HG02852 (cell line): ENCODE results near the gene JHY.
A peak's percentile ranks its signal among the peaks of the same experiment; 100 is the strongest.
"Not testable (repeated sequence)": the region's sequence is repeated elsewhere in the genome, so short reads cannot be mapped to it uniquely, and the experiment has no call there.

Experiments used
- ATAC-seq: cut with Tn5 transposase; IDR thresholded peaks from one replicate; pipeline ENCODE4 v1.9.1; 2021; ENCODE audit warnings: mild to moderate bottlenecking, moderate library complexity; ENCODE audit not compliant: unreplicated experiment

The JHY gene

DNA sequence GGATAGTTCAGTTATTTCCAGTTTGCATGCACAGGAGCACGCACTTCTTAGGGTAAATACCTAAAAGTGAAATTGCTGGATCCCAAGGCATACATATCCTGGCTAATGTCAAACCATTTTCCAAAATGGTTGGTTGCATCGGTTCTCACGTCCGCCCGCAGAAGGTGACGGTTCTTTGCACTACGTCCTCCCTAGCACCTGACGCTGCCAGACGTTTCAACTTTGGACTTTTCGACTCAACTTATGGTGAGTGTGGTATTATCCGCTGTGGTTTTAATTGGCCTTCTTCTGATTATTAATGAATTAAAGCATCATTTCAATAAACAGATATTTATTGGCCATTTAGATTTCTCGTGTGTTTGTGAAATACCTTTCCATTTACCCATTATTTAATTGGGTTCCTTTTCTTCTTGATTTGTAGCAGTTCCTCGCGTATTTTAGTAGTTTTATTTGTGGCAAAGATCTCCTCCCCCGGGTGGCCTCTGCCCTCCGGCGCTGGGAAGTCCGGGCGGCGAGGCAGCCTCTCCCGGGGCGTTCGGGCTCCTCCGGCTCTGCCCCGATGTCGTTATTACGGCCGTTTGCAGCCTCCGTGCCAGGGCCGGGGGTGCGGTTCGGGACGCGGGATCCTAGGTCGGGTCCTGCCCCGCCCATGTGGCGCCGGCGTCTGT lies at the start of gene JHY:
Gene JHY, plus strand, starts transcription at position 571 of the 668 bp plus-strand sequence. CDS start 3,091 bp downstream, outside the sequence.
- no peak for ATAC-seq

DNA sequence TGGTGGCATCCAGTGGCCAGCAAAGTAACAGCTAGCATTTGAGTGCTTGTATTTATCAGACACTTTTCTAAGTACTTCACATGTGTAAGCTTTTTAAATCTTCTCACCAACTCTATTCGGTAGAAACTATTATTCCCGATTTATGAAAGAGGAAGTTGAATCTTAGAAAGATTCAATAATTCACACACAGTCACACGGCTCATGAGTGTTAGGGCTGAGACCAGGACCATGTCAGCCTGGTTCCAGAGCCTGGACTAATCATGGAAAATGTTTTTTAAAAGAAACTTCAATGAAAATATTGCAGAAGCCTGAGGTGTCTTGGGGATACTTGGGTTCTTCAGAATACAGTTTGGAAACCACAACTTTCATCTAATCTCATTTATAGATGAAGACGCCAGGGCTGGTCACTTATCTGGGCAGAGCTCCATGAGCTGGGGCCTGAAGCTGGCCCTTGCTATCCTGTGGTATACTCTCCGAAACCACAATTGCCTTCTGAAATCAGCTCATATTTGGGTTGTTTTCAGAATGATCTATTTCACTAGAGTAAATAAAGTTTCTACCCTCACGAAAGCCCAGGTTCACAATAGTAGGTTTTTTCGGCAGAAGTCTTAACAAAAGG lies 48.6 kb upstream of the JHY start:
- ATAC-seq = no peak

DNA sequence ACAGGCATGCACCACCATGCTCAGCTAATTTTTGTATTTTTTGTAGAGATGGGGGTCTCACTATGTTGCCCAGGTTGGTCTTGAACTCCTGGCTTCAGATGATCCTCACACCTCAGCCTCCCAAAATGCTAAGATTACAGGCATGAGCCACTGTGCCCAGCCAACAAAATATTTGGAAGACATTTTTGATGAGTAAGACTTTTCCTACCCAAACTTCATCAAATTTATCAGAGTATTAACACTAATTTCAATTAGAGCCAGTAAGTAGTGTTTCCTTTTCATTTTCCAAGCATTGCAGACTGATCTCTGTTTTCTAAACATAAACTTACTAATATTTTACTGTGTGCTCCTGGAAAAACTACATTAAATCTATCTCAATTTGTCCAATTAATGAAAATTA lies 45.6 kb upstream of the JHY start:
- ATAC-seq = no peak

DNA sequence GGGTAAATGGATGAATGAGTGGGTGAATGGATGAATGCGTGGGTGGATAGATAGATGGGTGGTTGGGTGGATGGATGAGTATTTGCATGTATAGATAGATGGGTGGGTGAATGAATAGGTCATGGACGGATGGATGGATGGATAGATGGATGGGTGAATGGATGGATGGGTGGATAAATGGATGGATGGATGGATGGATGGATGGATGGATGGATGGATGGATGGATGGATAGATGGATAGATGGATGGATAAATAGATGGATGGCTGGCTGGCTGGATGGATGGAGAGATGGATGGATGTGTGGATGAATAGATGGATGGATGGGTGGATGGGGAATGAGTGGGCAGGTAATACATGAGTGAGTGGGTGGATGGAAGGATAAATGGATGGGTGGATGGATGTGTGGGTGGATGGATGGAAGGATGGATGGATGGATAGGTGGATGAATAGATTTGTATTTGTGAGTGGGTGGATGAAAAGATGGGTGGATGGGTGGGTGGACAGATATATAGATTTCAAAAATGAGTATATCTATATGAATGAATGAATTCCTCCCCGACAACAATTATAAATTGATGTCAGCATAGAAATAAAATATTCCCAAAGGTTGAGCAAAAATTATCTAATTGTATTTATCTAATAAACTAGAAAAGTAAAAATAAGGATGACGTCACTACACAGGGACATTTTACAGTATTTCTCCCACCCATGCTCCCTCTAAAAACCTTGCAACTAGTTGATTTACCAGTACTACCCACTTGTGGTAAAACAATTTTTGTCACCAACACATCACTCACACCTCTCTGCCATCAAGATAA lies 44.8 kb upstream of the JHY start:
- no peak for ATAC-seq

DNA sequence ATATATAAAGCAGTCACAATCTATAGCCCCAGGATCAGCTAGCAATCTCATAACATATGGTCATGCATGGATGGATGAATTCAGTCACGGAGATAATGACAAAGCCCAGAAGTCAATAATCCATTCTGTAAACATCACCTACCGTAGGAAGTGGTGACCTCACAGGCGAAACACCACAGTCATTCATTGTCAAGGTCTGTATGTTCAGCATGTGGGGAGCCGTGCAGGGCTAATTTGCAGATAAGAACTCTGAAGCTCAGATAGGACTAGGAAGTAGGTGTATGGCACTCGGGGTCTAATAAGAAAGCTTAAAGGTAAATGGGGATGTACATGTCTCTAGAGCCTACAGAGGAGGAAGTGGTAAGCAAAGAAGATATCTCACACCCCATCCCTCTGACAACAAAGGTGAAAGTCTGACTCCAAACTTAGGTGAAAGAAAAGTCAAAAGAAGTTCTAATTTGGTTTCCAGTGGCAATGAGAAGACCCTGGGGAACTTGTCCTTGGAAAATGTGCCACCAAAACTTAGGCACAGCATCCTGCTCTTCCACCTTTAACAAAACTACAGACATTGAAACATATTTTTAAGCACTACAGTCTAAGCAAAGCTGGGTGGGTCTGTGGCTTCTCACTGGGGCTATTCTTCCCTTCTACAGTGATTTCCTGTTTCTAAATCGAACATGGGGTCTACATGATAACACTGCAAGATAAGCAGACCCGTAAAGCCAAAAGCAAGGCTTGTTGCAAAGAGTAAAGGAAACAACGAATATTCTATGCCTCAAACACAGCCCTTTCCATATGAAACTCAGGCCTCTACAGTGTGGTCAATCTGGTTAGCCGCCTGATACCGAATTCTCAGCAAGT lies 39.0 kb upstream of the JHY start:
- ATAC-seq = peak; percentile 72

DNA sequence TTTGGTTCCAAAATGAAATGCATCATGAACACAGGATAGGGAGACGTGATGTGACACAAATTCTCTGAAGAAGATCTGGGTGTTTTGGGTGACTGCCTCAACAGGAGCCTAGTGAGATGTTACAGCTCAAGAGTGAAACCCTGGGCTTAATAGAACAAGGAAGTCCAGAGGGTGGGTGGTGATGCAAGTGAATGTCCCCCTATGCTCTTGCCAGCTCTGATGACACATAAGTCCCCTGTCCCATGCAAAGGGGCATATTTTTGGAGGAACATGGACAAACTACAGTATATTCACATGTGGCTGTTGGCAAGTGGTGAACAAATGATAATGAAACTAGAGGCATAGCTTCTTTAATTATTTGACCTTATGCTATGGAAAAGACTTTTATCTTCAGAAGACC lies 35.1 kb upstream of the JHY start:
- ATAC-seq = no peak

DNA sequence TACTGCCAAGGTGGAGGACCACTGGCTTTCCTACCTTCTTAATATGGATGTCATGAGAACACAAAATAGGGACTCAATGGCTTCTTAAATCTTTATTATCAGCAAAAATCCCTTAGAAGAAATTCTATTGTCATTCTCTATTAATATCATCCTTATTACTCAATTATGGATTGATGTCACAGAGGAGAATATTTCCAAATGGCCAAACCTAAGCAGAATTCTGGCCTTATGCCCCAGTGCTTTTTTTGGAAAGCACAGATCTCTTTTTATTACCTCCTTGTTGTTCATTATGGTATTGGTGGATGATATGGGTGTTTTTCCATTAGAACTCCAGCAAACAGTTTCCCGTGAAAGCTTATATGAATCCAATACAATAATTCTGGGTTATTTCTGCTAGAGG lies 34.4 kb upstream of the JHY start:
- ATAC-seq = no peak

DNA sequence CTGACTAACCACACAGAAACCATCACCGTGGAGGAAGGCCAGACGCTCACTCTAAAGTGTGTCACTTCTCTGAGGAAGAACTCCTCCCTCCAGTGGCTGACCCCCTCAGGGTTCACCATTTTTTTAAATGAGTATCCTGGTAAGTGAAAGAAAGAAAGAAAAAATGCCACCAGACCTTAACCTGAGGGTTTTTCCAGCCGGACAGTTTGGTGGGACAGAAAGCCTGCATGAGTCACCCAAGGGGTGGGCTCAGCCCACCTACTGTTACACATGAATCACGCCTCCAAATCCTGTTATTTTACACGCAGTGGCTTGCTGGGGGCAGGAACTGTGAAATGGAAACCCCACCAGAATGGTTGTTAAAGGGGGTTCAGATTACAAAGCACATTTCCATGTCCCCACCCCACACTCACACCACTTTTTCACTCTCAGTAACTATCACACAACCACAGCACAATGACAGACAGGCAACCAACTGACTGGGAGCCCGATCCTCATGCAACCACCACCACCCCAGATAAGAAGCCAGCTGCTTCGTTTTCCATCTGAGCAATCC lies 32.4 kb upstream of the JHY start:
- ATAC-seq = no peak

DNA sequence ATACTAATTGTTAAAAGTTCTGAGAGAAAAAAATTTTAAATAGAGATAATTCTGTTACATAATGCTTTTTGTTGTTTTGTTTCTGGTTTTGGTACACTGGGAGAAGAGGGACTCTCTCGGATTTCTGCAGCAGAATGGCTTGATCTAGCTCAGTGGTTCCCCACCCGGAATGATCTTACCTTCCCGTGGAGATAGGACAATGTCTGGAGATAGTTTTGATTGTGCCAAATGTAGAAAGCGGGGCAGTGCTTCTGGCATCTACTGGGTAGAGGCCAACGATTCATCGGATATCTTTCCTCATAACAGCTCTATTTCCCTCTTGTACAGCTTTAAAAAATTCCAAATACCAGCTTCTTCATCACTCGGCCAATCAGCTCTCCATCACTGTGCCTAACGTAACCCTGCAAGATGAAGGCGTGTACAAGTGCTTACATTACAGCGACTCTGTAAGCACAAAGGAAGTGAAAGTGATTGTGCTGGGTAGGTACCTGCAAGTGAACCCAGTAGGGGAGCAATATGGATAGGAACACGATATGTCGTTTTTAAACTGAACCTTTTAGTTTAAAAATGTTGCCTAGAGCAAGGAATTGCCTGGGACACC lies 31.1 kb upstream of the JHY start:
- peak; percentile 57 for ATAC-seq

DNA sequence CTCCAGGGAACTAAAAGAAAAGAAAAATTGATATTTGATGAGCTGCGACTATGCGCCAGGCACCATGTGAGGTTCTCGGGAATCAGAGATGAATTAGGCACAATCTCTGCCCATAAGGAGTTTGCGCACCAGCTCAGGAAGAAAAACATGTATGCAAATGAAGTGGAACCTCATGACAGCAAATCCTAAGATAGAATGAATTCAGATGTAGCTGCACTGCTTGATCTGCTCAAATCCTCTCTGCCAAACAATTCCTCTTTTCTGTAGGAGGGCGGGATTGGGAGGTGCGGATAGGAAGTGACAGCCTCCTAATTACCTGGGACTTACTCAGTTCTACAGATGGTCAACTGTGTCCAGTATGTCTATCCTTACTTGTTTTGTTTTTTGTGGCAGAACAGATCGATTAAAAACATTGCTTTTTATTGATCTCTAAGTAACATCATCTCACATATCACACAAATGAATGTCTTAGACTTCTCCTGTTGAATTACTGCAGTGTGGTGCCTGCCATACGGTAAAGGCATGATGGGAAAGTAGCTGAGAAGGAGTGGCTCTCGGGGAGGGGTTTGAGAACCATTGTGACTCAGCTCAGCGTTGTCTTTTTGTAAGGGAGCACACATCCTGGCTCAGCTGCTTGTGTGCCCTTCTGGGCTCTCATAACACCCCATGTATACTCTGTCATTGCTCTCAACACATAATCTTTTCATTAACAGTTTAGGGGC lies 30.3 kb upstream of the JHY start:
- no peak for ATAC-seq

DNA sequence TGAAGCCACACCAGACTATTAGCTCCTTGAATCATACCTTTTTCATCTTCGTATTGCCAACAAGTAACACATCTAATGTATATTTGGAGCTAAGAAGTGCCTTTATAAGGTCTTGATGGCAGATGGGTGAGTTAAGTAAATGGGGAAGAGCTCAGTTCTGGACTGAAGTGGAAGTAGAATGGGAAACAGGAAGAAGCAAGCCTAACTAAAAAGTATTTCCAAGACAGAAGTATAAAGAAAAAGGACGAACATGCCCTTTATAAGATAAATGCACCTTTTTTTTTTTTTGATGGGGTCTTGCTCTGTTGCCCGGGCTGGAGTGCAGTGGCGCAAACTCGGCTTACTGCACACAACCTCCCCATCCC lies 29.8 kb upstream of the JHY start:
- ATAC-seq = no peak

DNA sequence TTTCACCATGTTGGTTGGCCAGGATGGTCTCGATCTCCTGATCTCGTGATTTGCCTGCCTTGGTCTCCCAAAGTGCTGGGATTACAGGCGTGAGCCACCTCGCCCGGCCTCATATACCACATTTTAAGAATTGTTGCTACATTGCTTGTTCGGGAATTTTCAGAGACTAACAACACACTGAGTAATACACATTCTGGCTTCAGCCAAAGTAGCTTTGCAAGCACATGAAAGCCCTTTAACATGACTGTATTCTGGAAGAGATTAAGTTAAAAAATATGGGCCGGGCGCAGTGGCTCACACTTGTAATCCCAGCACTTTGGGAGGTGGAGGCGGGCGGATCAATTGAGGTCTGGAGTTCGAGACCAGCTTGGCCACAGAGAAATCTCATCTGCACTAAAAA lies 29.3 kb upstream of the JHY start:
- no peak for ATAC-seq

DNA sequence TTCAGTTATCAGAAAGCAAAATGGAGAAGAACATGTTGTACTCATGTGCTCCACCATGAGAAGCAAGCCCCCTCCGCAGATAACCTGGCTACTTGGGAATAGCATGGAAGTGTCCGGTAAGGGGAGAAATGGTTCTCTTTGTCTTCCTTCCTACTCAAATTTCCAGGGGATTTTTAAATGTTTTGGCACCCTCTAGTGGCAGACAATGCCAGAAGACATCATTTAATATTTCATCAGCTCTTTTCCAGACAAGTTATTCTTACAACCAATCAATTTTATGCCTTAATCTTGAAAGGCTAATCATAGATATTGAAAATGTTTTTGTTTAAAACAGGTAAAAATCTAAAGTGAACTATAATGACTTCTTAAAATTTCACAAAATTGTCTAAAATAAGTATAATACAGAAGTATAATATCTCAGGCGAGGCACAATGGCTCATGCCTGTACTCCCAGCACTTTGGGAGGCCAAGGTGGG lies 28.6 kb upstream of the JHY start:
- no peak for ATAC-seq

DNA sequence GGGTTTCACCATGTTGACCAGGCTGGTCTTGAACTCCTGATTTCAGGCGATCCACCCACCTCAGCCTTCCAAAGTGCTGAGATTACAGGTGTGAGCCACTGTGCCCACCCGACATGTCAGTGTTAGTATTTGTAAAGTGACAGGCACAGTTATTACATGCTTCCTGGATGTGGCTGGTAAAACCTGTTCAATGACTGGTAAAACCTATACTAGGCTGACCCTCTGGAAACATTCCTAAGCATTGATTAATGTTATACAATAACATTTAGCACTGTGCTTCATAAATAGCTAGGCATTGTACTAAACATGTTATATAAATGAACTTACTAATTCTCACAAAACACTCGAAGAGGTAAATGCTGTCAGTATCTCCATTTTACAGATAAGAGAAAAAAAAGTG lies 20.9 kb upstream of the JHY start:
- no peak for ATAC-seq

DNA sequence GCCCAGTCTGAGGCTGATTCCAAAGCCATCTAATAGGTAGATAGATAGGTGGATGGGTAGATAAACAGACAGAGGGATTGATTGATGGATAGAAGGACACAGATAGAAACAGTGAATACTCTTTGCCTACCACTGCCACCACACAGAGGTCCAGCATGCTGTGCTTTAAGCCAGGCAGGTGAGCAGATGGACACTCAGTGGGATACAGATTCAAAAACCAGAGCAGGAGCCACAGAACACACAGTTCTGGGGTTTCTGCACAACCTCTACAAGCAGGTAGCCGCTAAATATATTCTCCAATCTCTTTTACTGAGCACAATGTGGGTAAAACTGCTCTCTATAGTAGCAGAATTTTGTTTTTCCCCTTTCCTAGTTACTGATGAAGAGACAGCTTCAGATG lies 20.5 kb upstream of the JHY start:
- ATAC-seq = no peak

DNA sequence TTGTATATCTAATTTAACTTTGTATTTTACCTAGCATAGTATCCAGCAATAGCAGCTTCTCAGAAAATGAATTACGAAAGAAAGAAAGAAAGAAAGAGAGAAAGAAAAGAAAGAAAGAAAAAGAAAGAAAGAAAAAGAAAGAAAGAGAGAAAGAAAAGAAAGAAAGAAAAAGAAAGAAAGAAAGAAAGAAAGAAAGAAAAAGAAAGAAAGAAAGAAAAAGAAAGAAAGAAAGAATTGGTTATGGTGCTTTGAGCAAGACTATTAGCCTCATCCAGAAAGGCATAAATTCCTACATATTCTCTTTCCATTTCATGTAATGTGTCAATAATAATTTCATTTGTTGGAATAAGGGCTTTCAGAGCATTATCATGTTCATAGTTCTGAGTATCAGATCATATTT lies 19.4 kb upstream of the JHY start:
- ATAC-seq = not testable (repeated sequence)

DNA sequence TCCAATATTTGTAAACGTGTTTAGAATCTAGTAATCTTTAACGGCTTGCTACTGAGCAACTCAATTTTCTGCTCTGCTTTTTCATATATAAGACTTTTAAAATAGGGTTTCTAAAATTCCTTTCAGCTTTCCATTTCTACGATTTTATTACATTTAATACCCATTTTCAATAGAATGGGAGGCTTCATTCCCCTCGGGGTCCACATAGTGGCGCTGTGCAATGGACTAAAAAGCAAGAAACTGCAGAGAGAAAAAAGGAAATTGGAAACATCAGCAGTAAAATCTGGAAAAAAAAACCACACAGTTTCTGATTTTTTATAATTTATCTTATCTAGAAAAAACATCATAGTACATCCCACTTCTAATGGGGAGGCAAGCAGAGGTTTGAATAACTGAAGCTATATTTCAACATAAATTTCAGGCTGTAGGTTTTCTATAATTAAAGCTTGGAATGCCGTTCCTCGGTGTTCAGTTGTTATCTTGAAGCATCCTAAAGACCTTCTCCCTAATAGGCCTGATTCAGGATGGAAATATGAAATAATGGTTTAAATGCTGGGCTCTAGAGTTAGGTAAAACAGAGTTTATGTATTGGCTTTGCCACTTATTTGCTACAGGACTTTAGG lies 18.7 kb upstream of the JHY start:
- ATAC-seq = no peak

DNA sequence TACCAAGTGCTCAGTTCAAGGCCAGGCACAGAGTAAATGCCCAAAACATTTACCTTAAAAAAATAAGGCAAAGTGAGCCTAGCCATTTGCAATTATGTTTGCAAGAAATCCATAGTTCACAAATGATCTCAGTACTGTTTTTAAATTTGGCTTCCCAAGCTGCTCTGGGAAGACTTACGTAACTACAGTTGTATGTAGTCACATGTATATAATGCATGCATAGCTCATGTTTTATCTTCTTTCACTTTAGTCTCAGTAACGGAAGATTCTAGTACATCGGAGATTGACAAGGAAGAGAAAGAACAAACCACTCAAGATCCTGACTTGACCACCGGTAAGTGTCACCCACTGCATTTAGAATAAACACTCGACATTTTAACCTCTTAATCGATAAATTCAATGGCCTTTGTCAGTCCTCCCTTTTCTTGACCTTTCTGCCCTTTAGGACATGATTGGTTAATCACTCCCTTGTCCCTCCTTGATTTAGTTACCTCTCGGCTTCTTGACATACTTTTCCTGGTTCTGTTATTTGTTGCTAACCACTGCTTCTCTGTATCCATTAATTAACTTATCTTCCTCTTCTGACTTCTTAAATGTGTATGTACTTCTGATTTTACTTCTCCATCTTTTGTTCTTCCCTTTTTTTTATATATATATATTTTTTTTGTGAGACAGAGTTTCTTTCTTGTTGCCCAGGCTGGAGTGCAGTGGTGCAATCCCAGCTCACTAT lies 18.0 kb upstream of the JHY start:
- no peak for ATAC-seq

DNA sequence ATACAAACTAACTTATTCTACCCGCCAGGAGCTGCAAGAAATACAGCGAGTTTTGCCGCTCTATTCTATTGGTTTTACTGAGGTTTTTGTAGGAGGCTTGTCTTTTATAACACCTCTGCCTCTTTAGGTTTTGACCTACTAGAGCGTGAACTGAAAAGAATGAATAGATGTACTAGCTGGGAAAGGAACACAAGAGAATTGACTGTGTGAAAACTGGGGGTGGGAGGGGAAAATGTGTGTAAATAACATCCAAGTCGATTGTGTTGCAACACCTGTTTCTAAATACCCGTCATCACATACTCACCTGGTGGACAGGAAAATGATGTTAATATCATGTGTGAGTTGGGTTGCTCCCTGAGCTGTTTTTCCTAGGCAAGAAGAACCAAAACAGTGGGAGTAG lies 12.9 kb upstream of the JHY start:
- ATAC-seq = no peak
